PFSK-1 (cell line): Measurements from ENCODE around the gene ACE.

Experiments
- FOXP2 ChIP-seq: optimal IDR thresholded peaks from 2 replicates; pipeline ENCODE3; 2011; ENCODE audit warnings: borderline replicate concordance, control low read depth, inconsistent platforms; ENCODE audit not compliant: insufficient read depth; ENCODE audit errors: extremely low read length, extremely low read depth
- POLR2AphosphoS5 ChIP-seq: IDR thresholded peaks from 2 replicates; pipeline ENCODE4 v1.6.1; 2012; ENCODE audit warnings: low read depth, mild to moderate bottlenecking, control low read depth, low read length, moderate library complexity
- REST ChIP-seq, 2 experiments: IDR thresholded peaks; 2 replicates each; pipeline versions ENCODE4 v1.6.1 to v1.8.0; 2011 to 2012; ENCODE audit warnings: low read depth in 2 of 2, low read length in 2 of 2, control low read depth in 1 of 2, inconsistent platforms in 1 of 2, mild to moderate bottlenecking in 1 of 2, moderate library complexity in 1 of 2; ENCODE audit not compliant: insufficient read depth in 1 of 2
- SIN3A ChIP-seq: IDR thresholded peaks from 2 replicates; pipeline ENCODE4 v1.6.1; 2012; ENCODE audit warnings: mild to moderate bottlenecking, low read length, moderate library complexity, borderline replicate concordance; ENCODE audit not compliant: insufficient read depth
- TAF1 ChIP-seq: IDR thresholded peaks from 2 replicates; pipeline ENCODE4 v1.6.1; 2012; ENCODE audit warnings: low read length, control low read depth, borderline replicate concordance; ENCODE audit not compliant: insufficient read depth

The ACE gene

GRCh38 chr17:63534816-63535455 is 58.1 kb downstream of the ACE start:
- TF ChIP-seq REST (IDR thresholded peaks at IDR 0.05; ENCODE audit: insufficient read depth in 1 of 2, low read depth in 2 of 2, low read length in 2 of 2): no peak

DNA sequence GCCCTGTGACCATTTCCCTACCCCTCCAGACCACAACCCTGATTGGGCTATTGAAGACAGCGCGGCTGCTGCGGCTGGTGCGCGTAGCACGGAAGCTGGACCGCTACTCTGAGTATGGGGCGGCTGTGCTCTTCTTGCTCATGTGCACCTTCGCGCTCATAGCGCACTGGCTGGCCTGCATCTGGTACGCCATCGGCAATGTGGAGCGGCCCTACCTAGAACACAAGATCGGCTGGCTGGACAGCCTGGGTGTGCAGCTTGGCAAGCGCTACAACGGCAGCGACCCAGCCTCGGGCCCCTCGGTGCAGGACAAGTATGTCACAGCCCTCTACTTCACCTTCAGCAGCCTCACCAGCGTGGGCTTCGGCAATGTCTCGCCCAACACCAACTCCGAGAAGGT is 58.8 kb downstream of the ACE start:
- TF ChIP-seq TAF1 (no peak), POLR2AphosphoS5 (no peak), REST (IDR thresholded peaks at IDR 0.05; ENCODE audit: insufficient read depth in 1 of 2, low read depth in 2 of 2, low read length in 2 of 2) (no peak), FOXP2 (no peak), SIN3A (no peak)

GRCh38 chr17:63537001-63537400 is 60.1 kb downstream of the ACE start:
- TF ChIP-seq REST (IDR thresholded peaks at IDR 0.05; ENCODE audit: insufficient read depth in 1 of 2, low read depth in 2 of 2, low read length in 2 of 2): no peak
- TF ChIP-seq SIN3A: no peak
- no peak for TF ChIP-seq TAF1
- TF ChIP-seq POLR2AphosphoS5: no peak
- no peak for TF ChIP-seq FOXP2

- no peak for TF ChIP-seq REST (IDR thresholded peaks at IDR 0.05; ENCODE audit: insufficient read depth in 1 of 2, low read depth in 2 of 2, low read length in 2 of 2)
- no peak for TF ChIP-seq FOXP2
- TF ChIP-seq SIN3A: no peak
- TF ChIP-seq TAF1: no peak
- no peak for TF ChIP-seq POLR2AphosphoS5
These were observed 61.3 kb downstream of the ACE start for GRCh38 chr17:63537991-63538692.
